Stimulated activated naive CD8-positive, alpha-beta T cell treated with anti-CD3 and anti-CD28 coated beads, Interleukin-15, amount 100 ng/mL, for 72 hours (primary cell): ENCODE measurements around the gene SLC39A2.
"Not testable (repeated sequence)": the region's sequence is repeated elsewhere in the genome, so short reads cannot be mapped to it uniquely, and the experiment has no call there.

Experiments
- ATAC-seq: fragments of 150-1000 bp; cut with Tn5 transposase; 2 replicates; pipeline ENCODE4 v1.10.0; 2021; ENCODE audit warnings: mild to moderate bottlenecking, moderate library complexity
- DNase-seq, 2 donors: peaks; one replicate each; pipeline ENCODE4 v3.0.0; 2021 to 2022
- H3K27ac Mint-ChIP-seq, 2 donors: one replicate each; pipeline ENCODE4 v1.8.0; 2022; ENCODE audit warnings: mild to moderate bottlenecking in 2 of 2, mixed read lengths in 2 of 2, moderate library complexity in 2 of 2
- H3K27me3 Mint-ChIP-seq: one replicate; pipeline ENCODE4 v1.8.0; 2022; ENCODE audit warnings: mixed read lengths
- H3K4me1 Mint-ChIP-seq: one replicate; pipeline ENCODE4 v1.8.0; 2022; ENCODE audit warnings: mild to moderate bottlenecking, mixed read lengths
- H3K4me3 Mint-ChIP-seq, 2 donors: one replicate each; pipeline ENCODE4 v1.8.0; 2022; ENCODE audit warnings: mild to moderate bottlenecking in 2 of 2, mixed read lengths in 2 of 2, moderate library complexity in 1 of 2
- H3K9me3 Mint-ChIP-seq, 2 donors: one replicate each; pipeline ENCODE4 v1.8.0; 2022; ENCODE audit warnings: mixed read lengths in 2 of 2

The SLC39A2 gene

GRCh38 chr14:20986811-20987210, 12.3 kb upstream of the SLC39A2 start:
- DNase-seq (no peak), ATAC-seq (no peak)
- Mint-ChIP-seq H3K27me3 (no peaks in the 10 kb centered on the region), H3K9me3 (no peaks in the 10 kb centered on the region), H3K4me3 (no peak overlapping the region), H3K27ac (no peak overlapping the region), H3K4me1 (peaks cover 35% of the 10 kb centered on the region)

GRCh38 chr14:20988717-20989470, 10.2 kb upstream of the SLC39A2 start:
- no peak for DNase-seq
- peaks cover 41% of the 10 kb centered on the region for H3K4me1 Mint-ChIP-seq
- ATAC-seq, result no peak
- H3K27me3 Mint-ChIP-seq, result no peaks in the 10 kb centered on the region
- H3K27ac Mint-ChIP-seq, result no peak overlapping the region
- H3K9me3 Mint-ChIP-seq, result no peaks in the 10 kb centered on the region
- peak overlapping the region in 1 of 2 donors; percentile 45 for H3K4me3 Mint-ChIP-seq

GRCh38 chr14:20989471-20989786, 9.7 kb upstream of the SLC39A2 start:
- H3K9me3 Mint-ChIP-seq, result no peaks in the 10 kb centered on the region
- DNase-seq, result no peak
- peak overlapping the region; percentile 94 to 96 for H3K27ac Mint-ChIP-seq
- no peak for ATAC-seq
- H3K4me1 Mint-ChIP-seq, result peaks cover 41% of the 10 kb centered on the region
- H3K27me3 Mint-ChIP-seq, result no peaks in the 10 kb centered on the region
- H3K4me3 Mint-ChIP-seq, result peak overlapping the region; percentile 95 to 96

- H3K4me1 Mint-ChIP-seq, result peaks cover 44% of the 10 kb centered on the region
- no peaks in the 10 kb centered on the region for H3K27me3 Mint-ChIP-seq
- H3K9me3 Mint-ChIP-seq, result no peaks in the 10 kb centered on the region
- H3K27ac Mint-ChIP-seq, result peak within 1 kb of the TSS; percentile 94 to 96
- H3K4me3 Mint-ChIP-seq, result peak within 1 kb of the TSS; percentile 95 to 96
- ATAC-seq, result peak; percentile 98
- peak; percentile 87 to 91 for DNase-seq
Measured at GRCh38 chr14:20989787-20990600, 9.1 kb upstream of the SLC39A2 start, which contains the start of gene METTL17. METTL17 (plus strand) TSS chr14:20989980; CDS start chr14:20990003, 23 bp downstream.

- DNase-seq (no peak), ATAC-seq (no peak)
- Mint-ChIP-seq H3K27ac (no peak overlapping the region), H3K27me3 (no peaks in the 10 kb centered on the region), H3K4me3 (no peak overlapping the region), H3K9me3 (no peaks in the 10 kb centered on the region), H3K4me1 (peaks cover 24% of the 10 kb centered on the region)
Measured at GRCh38 chr14:20996521-20996920, 2.6 kb upstream of the SLC39A2 start.

- no peaks in the 10 kb centered on the region for H3K27me3 Mint-ChIP-seq
- ATAC-seq, result no peak
- DNase-seq, result no peak
- H3K27ac Mint-ChIP-seq, result no peak overlapping the region
- no peak overlapping the region for H3K4me3 Mint-ChIP-seq
- H3K4me1 Mint-ChIP-seq, result peaks cover 18% of the 10 kb centered on the region
- no peaks in the 10 kb centered on the region for H3K9me3 Mint-ChIP-seq
Measured at GRCh38 chr14:20997115-20997514, 2.0 kb upstream of the SLC39A2 start.

GRCh38 chr14:20997564-20997963, 1.5 kb upstream of the SLC39A2 start:
- Mint-ChIP-seq H3K4me3 (no peak overlapping the region), H3K27me3 (no peaks in the 10 kb centered on the region), H3K9me3 (no peaks in the 10 kb centered on the region), H3K4me1 (peaks cover 15% of the 10 kb centered on the region), H3K27ac (no peak overlapping the region)
- no peak for ATAC-seq
- DNase-seq, result no peak

GRCh38 chr14:20998139-20998538, 954 bp upstream of the SLC39A2 start:
- Mint-ChIP-seq H3K4me3 (no peak overlapping the region), H3K9me3 (no peaks in the 10 kb centered on the region), H3K4me1 (peaks cover 15% of the 10 kb centered on the region), H3K27ac (peak overlapping the region in 1 of 2 donors; percentile 56), H3K27me3 (no peaks in the 10 kb centered on the region)
- ATAC-seq (no peak), DNase-seq (no peak)

- Mint-ChIP-seq H3K9me3 (no peaks in the 10 kb centered on the region), H3K4me1 (peaks cover 15% of the 10 kb centered on the region), H3K27me3 (no peaks in the 10 kb centered on the region), H3K27ac (no peak overlapping the region), H3K4me3 (no peak overlapping the region)
- peak; percentile 9 for ATAC-seq
- no peak for DNase-seq
Measured at GRCh38 chr14:20999591-20999990, 498 bp downstream of the SLC39A2 start.

GRCh38 chr14:21001218-21001617, 2.1 kb downstream of the SLC39A2 start:
- no peak for ATAC-seq
- H3K27ac Mint-ChIP-seq, result no peak overlapping the region

GRCh38 chr14:21003788-21004346, 4.8 kb downstream of the SLC39A2 start:
- Mint-ChIP-seq H3K9me3 (no peaks in the 10 kb centered on the region), H3K4me3 (no peak overlapping the region), H3K4me1 (no peaks in the 10 kb centered on the region), H3K27ac (no peak overlapping the region), H3K27me3 (no peaks in the 10 kb centered on the region)
- DNase-seq, result no peak
- no peak for ATAC-seq

More at GRCh38 chr14:21001218-21001617, 2.1 kb downstream of the SLC39A2 start:
- no peaks in the 10 kb centered on the region for H3K9me3 Mint-ChIP-seq
- H3K4me3 Mint-ChIP-seq, result no peak overlapping the region
- peaks cover 5% of the 10 kb centered on the region for H3K4me1 Mint-ChIP-seq
- DNase-seq, result no peak
- H3K27me3 Mint-ChIP-seq, result no peaks in the 10 kb centered on the region

GRCh38 chr14:21009721-21010120, 10.6 kb downstream of the SLC39A2 start:
- not testable (repeated sequence) for H3K27ac Mint-ChIP-seq, H3K9me3 Mint-ChIP-seq, H3K4me3 Mint-ChIP-seq, H3K4me1 Mint-ChIP-seq, ATAC-seq, DNase-seq
- H3K27me3 Mint-ChIP-seq, result peaks cover 35% of the 10 kb centered on the region

GRCh38 chr14:21011136-21011535, 12.0 kb downstream of the SLC39A2 start:
- H3K9me3 Mint-ChIP-seq, result no peaks in the 10 kb centered on the region
- H3K27me3 Mint-ChIP-seq, result peaks cover 35% of the 10 kb centered on the region
- no peak for DNase-seq
- H3K4me3 Mint-ChIP-seq, result no peak overlapping the region
- ATAC-seq, result no peak
- no peaks in the 10 kb centered on the region for H3K4me1 Mint-ChIP-seq
- H3K27ac Mint-ChIP-seq, result no peak overlapping the region

GRCh38 chr14:21014761-21015190, 15.7 kb downstream of the SLC39A2 start:
- H3K9me3 Mint-ChIP-seq, result no peaks in the 10 kb centered on the region
- no peak overlapping the region for H3K4me3 Mint-ChIP-seq
- no peak overlapping the region for H3K27ac Mint-ChIP-seq
- H3K4me1 Mint-ChIP-seq, result no peaks in the 10 kb centered on the region
- ATAC-seq, result peak; percentile 78
- H3K27me3 Mint-ChIP-seq, result peaks cover 35% of the 10 kb centered on the region
- peak; percentile 66 for DNase-seq

GRCh38 chr14:21015312-21015711, 16.2 kb downstream of the SLC39A2 start:
- Mint-ChIP-seq H3K4me1 (no peaks in the 10 kb centered on the region), H3K4me3 (no peak overlapping the region), H3K27me3 (peaks cover 35% of the 10 kb centered on the region), H3K9me3 (no peaks in the 10 kb centered on the region), H3K27ac (no peak overlapping the region)
- ATAC-seq, result no peak
- DNase-seq, result no peak
